GM18502 (cell line): Measurements from ENCODE around the gene C17orf58.
"Not testable (repeated sequence)": the region's sequence is repeated elsewhere in the genome, so short reads cannot be mapped to it uniquely, and the experiment has no call there.

Source experiments
- ATAC-seq: cut with Tn5 transposase; IDR thresholded peaks from one replicate; pipeline ENCODE4 v1.9.1; 2021; ENCODE audit warnings: mild to moderate bottlenecking; ENCODE audit not compliant: unreplicated experiment, poor library complexity

The C17orf58 gene

GRCh38 chr17:67996301-67997171 is at the start of gene C17orf58:
Gene C17orf58, minus strand, starts transcription at chr17:67996469. Its CDS starts 271 bp downstream, at chr17:67996198.
- ATAC-seq, result not testable (repeated sequence)

GRCh38 chr17:68036304-68037147 is 40.3 kb upstream of the C17orf58 start:
- no peak for ATAC-seq

- ATAC-seq, result peak; percentile 93
Observed at GRCh38 chr17:68035523-68036303, 39.4 kb upstream of the C17orf58 start, which contains the start of gene KPNA2. Gene KPNA2, plus strand, starts transcription at chr17:68035735. Its CDS starts 1,398 bp downstream, at chr17:68037133.

- peak; percentile 93 for ATAC-seq
Observed at GRCh38 chr17:68035131-68035522, 38.9 kb upstream of the C17orf58 start.

GRCh38 chr17:68034452-68034776 is 38.1 kb upstream of the C17orf58 start:
- ATAC-seq, result no peak

GRCh38 chr17:68033636-68034451 is 37.6 kb upstream of the C17orf58 start:
- no peak for ATAC-seq

GRCh38 chr17:68029512-68030215 is 33.4 kb upstream of the C17orf58 start:
- ATAC-seq, result no peak

GRCh38 chr17:68022547-68022946 is 26.3 kb upstream of the C17orf58 start:
- ATAC-seq, result not testable (repeated sequence)

GRCh38 chr17:68021963-68022362 is 25.7 kb upstream of the C17orf58 start:
- no peak for ATAC-seq

GRCh38 chr17:68020791-68021190 is 24.5 kb upstream of the C17orf58 start:
- ATAC-seq, result not testable (repeated sequence)

- no peak for ATAC-seq
Observed at GRCh38 chr17:68020409-68020756, 24.1 kb upstream of the C17orf58 start.

- peak; percentile 94 for ATAC-seq
Observed at GRCh38 chr17:68019675-68020408, 23.6 kb upstream of the C17orf58 start.

- ATAC-seq, result no peak
Observed at GRCh38 chr17:68019336-68019674, 23.0 kb upstream of the C17orf58 start.

GRCh38 chr17:68018493-68018892 is 22.2 kb upstream of the C17orf58 start:
- not testable (repeated sequence) for ATAC-seq

- ATAC-seq, result no peak
Observed at GRCh38 chr17:68016838-68017237, 20.6 kb upstream of the C17orf58 start.

- no peak for ATAC-seq
Observed at GRCh38 chr17:68015081-68015723, 18.9 kb upstream of the C17orf58 start.

GRCh38 chr17:68013385-68013784 is 17.1 kb upstream of the C17orf58 start:
- ATAC-seq, result no peak

GRCh38 chr17:68011199-68011665 is 15.0 kb upstream of the C17orf58 start:
- ATAC-seq, result no peak
